SJSA1 (cell line): ENCODE data around the gene CCS. TPM values are rescaled to one million over a fixed set of nuclear protein-coding genes. Genes with fewer than 3 reads are reported as not detected.

Source experiments
- DNase-seq, 2 experiments: peaks; one replicate each; pipeline ENCODE4 v3.0.0-alpha.2; 2015 to 2020; ENCODE audit warnings: low spot score in 2 of 2, low read depth in 1 of 2
- H3K27ac ChIP-seq: fragments of 250-450 bp; sonication (Bioruptor Pico); 2 replicates; pipeline ENCODE4 v1.5.1; 2020; ENCODE audit warnings: mild to moderate bottlenecking, moderate library complexity
- H3K27me3 ChIP-seq: fragments of 250-450 bp; sonication (Bioruptor Pico); replicated peaks from 2 replicates; pipeline ENCODE4 v1.5.1; 2020; ENCODE audit warnings: mild to moderate bottlenecking, moderate library complexity
- H3K36me3 ChIP-seq: fragments of 250-450 bp; sonication (Bioruptor Pico); 2 replicates; pipeline ENCODE4 v1.5.1; 2020; ENCODE audit warnings: mild to moderate bottlenecking
- H3K4me1 ChIP-seq: fragments of 250-450 bp; sonication (Bioruptor Pico); replicated peaks from 2 replicates; pipeline ENCODE4 v1.6.1; 2021; ENCODE audit warnings: mild to moderate bottlenecking
- H3K4me3 ChIP-seq: fragments of 250-450 bp; sonication (Bioruptor Pico); 2 replicates; pipeline ENCODE4 v1.5.1; 2020; ENCODE audit warnings: mild to moderate bottlenecking
- H3K9me3 ChIP-seq: fragments of 250-450 bp; sonication (Bioruptor Pico); replicated peaks from 2 replicates; pipeline ENCODE4 v1.5.1; 2020; ENCODE audit warnings: mild to moderate bottlenecking
- total RNA-seq: library from RNA; depleted of rRNA; stranded (reverse); fragments of >200 nt; shearing (Covaris generic); gene quantifications from 2 replicates; pipeline ENCODE4 v1.2.3, GENCODE V29; 2014

The CCS gene
- total RNA-seq, 1 experiment from 2014 or later: 44.8 TPM

GRCh38 chr11:66554602-66555001 lies 38.4 kb upstream of the CCS start:
- no peaks in the 10 kb centered on the region for H3K36me3 ChIP-seq
- DNase-seq: no peak
- H3K4me3 ChIP-seq: no peak overlapping the region
- no peaks in the 10 kb centered on the region for H3K4me1 ChIP-seq
- H3K27ac ChIP-seq: no peak overlapping the region
- no peaks in the 10 kb centered on the region; the same call in 1 of the 2 replicates for H3K9me3 ChIP-seq
- H3K27me3 ChIP-seq: peaks cover 27% of the 10 kb centered on the region

GRCh38 chr11:66555416-66555815 lies 37.6 kb upstream of the CCS start:
- H3K27ac ChIP-seq: no peak overlapping the region
- peaks cover 31% of the 10 kb centered on the region for H3K27me3 ChIP-seq
- DNase-seq: no peak
- H3K4me1 ChIP-seq: no peaks in the 10 kb centered on the region
- H3K36me3 ChIP-seq: no peaks in the 10 kb centered on the region
- H3K4me3 ChIP-seq: no peak overlapping the region
- no peaks in the 10 kb centered on the region; the same call in none of the 2 replicates for H3K9me3 ChIP-seq

- no peaks in the 10 kb centered on the region for H3K4me1 ChIP-seq
- peaks cover 38% of the 10 kb centered on the region for H3K27me3 ChIP-seq
- no peak overlapping the region for H3K27ac ChIP-seq
- H3K4me3 ChIP-seq: no peak overlapping the region
- no peaks in the 10 kb centered on the region; the same call in none of the 2 replicates for H3K9me3 ChIP-seq
- DNase-seq: no peak
- H3K36me3 ChIP-seq: no peaks in the 10 kb centered on the region
Observed at GRCh38 chr11:66556086-66556485, 36.9 kb upstream of the CCS start.

DNA sequence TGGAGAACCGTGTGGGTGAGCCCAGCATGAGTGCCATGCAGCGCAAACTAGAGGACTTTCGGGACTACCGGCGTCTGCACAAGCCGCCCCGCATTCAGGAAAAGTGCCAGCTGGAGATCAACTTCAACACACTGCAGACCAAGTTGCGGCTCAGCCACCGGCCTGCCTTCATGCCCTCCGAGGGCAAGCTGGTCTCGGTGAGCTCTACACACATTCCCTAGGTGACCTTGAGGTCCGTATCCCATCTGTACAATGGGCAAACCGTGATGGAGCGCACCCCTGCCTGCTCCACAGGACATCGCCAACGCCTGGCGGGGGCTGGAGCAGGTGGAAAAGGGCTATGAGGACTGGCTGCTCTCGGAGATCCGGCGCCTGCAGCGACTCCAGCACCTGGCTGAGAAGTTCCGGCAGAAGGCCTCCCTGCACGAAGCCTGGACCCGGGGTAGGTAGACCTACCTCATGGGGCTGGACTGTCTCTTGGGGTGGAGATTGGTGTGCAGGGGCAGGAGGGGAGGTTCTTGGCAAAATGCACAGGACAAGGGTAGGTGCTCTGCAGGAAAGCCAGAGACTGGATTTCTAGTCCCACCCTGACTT lies 35.2 kb upstream of the CCS start:
- Histone ChIP-seq H3K27ac (no peak overlapping the region), H3K4me1 (no peaks in the 10 kb centered on the region), H3K36me3 (no peaks in the 10 kb centered on the region), H3K9me3 (no peaks in the 10 kb centered on the region; the same call in none of the 2 replicates), H3K27me3 (peaks cover 48% of the 10 kb centered on the region), H3K4me3 (no peak overlapping the region)
- no peak for DNase-seq

DNA sequence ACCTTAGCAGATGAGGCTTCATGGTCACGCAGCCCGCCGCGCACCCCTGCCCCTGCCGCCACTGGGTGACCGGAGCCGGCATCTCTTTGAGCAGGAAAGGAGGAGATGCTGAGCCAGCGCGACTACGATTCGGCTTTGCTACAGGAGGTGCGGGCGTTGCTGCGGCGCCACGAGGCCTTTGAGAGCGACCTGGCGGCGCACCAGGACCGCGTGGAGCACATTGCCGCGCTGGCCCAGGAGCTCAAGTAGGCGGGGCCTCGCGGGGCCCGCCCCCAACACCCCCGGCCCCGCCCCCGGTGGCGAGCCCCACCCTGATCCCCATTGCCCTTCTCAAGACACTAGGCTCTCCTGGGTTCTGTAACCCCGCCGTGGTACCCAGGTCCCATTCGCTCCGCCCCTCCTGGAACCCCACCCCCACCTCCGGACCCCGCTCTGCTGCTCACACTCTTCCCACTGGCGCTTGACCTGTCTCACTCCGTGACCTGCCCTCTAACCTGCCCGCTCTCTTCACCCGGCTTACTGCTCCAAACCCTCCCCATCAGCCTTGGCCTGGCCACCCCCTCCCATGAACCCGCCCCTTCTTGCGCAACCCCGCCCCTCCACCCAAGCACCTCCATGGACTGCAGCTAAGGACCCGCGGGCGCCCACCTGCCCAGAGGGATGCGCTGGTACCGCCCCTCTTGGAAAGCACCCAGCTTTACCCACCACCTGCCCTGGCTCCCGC lies 33.7 kb upstream of the CCS start:
- Histone ChIP-seq H3K9me3 (no peaks in the 10 kb centered on the region; the same call in none of the 2 replicates), H3K36me3 (no peaks in the 10 kb centered on the region), H3K27ac (no peak overlapping the region), H3K4me1 (no peaks in the 10 kb centered on the region), H3K4me3 (no peak overlapping the region), H3K27me3 (peaks cover 56% of the 10 kb centered on the region)
- no peak for DNase-seq

GRCh38 chr11:66559866-66560676 lies 32.9 kb upstream of the CCS start:
- no peaks in the 10 kb centered on the region for H3K4me1 ChIP-seq
- DNase-seq: no peak
- no peaks in the 10 kb centered on the region; the same call in 1 of the 2 replicates for H3K9me3 ChIP-seq
- H3K4me3 ChIP-seq: no peak overlapping the region
- no peaks in the 10 kb centered on the region for H3K36me3 ChIP-seq
- H3K27me3 ChIP-seq: peaks cover 56% of the 10 kb centered on the region
- H3K27ac ChIP-seq: no peak overlapping the region

DNA sequence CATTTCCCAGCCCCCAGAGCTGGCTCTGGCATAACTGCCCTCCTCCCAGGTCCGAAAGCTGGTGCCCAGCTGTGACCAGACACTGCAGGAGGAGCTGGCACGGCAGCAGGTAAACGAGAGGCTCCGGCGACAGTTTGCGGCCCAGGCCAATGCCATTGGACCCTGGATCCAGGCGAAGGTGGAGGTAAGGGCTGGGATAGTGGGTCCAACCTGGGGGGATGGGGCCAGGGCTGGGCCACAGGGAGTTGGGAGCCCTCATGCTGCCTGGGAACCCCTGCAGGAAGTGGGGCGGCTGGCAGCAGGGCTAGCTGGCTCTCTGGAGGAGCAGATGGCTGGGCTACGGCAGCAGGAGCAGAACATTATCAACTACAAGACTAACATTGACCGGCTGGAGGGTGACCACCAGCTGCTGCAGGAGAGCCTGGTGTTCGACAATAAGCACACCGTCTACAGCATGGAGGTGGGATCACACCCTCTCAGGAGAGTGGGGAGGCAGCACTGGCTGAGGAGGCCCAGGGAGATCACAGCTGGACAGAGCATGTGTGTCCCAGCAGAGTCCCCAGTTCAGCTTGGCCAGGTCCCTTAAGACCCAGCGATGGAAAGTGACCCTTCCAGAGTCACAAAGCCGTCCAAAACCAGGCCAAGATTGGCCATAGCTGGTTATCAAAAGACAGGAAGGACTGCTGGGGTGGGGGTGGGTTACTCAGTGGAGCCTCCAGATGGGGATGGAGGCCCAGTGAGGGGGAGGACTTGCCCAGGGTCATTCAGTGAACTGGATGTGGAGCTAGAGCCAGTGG lies 31.6 kb upstream of the CCS start:
- Histone ChIP-seq H3K4me3 (no peak overlapping the region), H3K9me3 (no peaks in the 10 kb centered on the region; the same call in 1 of the 2 replicates), H3K4me1 (no peaks in the 10 kb centered on the region), H3K27me3 (peaks cover 54% of the 10 kb centered on the region), H3K36me3 (no peaks in the 10 kb centered on the region), H3K27ac (no peak overlapping the region)
- DNase-seq: no peak

DNA sequence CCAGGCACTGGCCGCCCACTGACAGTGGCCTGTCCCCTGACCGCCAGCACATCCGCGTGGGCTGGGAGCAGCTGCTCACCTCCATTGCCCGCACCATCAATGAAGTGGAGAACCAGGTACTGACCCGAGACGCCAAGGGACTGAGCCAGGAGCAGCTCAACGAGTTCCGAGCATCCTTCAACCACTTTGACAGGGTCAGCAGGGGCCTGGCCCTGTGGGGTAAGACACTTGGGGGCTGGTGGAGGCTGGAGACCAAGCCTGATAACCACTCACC lies 31.1 kb upstream of the CCS start:
- no peak overlapping the region for H3K27ac ChIP-seq
- DNase-seq: no peak
- no peaks in the 10 kb centered on the region for H3K4me1 ChIP-seq
- no peaks in the 10 kb centered on the region for H3K36me3 ChIP-seq
- H3K4me3 ChIP-seq: no peak overlapping the region
- no peaks in the 10 kb centered on the region; the same call in 1 of the 2 replicates for H3K9me3 ChIP-seq
- H3K27me3 ChIP-seq: peaks cover 51% of the 10 kb centered on the region

- Histone ChIP-seq H3K36me3 (no peaks in the 10 kb centered on the region), H3K4me3 (no peak overlapping the region), H3K4me1 (no peaks in the 10 kb centered on the region), H3K9me3 (no peaks in the 10 kb centered on the region; the same call in 1 of the 2 replicates), H3K27ac (no peak overlapping the region), H3K27me3 (peaks cover 51% of the 10 kb centered on the region)
- DNase-seq: no peak
Observed at GRCh38 chr11:66562275-66562674, 30.7 kb upstream of the CCS start.

- DNase-seq: no peak
Observed at GRCh38 chr11:66562907-66563583, 29.9 kb upstream of the CCS start.

GRCh38 chr11:66563832-66564231 lies 29.2 kb upstream of the CCS start:
- no peak overlapping the region for H3K27ac ChIP-seq
- no peak for DNase-seq
- peaks cover 53% of the 10 kb centered on the region for H3K27me3 ChIP-seq
- H3K36me3 ChIP-seq: no peaks in the 10 kb centered on the region
- no peak overlapping the region for H3K4me3 ChIP-seq
- H3K9me3 ChIP-seq: no peaks in the 10 kb centered on the region; the same call in 1 of the 2 replicates
- H3K4me1 ChIP-seq: peaks cover 10% of the 10 kb centered on the region

More at GRCh38 chr11:66562907-66563583, 29.9 kb upstream of the CCS start:
- Histone ChIP-seq H3K4me3 (no peak overlapping the region), H3K9me3 (no peaks in the 10 kb centered on the region; the same call in 1 of the 2 replicates), H3K27me3 (peaks cover 53% of the 10 kb centered on the region), H3K4me1 (peaks cover 3% of the 10 kb centered on the region), H3K36me3 (no peaks in the 10 kb centered on the region), H3K27ac (no peak overlapping the region)

- DNase-seq: no peak
- H3K36me3 ChIP-seq: no peaks in the 10 kb centered on the region
- peaks cover 56% of the 10 kb centered on the region for H3K27me3 ChIP-seq
- no peak overlapping the region for H3K27ac ChIP-seq
- H3K9me3 ChIP-seq: no peaks in the 10 kb centered on the region; the same call in 1 of the 2 replicates
- H3K4me3 ChIP-seq: no peak overlapping the region
- H3K4me1 ChIP-seq: peaks cover 10% of the 10 kb centered on the region
Observed at GRCh38 chr11:66564538-66564937, 28.4 kb upstream of the CCS start.

DNA sequence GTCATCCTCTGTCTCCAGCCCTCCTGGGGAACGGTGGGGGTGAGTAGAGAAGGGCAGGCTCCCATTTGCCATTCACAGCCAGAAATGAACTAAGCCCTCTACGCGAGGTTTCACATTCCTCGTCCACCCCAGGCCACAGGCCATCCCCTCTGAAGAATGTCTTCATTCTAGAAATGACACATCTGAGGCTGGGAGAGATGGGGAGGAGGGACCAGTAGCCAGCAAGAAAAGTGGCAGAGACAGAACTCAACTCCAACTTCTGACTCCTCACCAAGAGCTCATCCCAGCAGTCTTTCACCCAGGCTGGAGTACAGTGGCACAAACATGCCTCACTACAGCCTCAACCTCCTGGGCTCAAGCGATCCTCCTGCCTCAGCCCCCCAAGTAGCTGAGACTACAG lies 28.0 kb upstream of the CCS start:
- Histone ChIP-seq H3K27ac (no peak overlapping the region), H3K36me3 (no peaks in the 10 kb centered on the region), H3K4me3 (no peak overlapping the region), H3K27me3 (peaks cover 56% of the 10 kb centered on the region), H3K9me3 (no peaks in the 10 kb centered on the region; the same call in 1 of the 2 replicates), H3K4me1 (peaks cover 10% of the 10 kb centered on the region)
- DNase-seq: no peak
